ENCODE data around the gene MTMR12. TPM values are rescaled to one million over a fixed set of nuclear protein-coding genes. Genes with fewer than 3 reads are reported as not detected.

Gene MTMR12
- total and polyA plus RNA-seq, 2 of the 4 experiments (the other 2 are of a cell fraction), result 11.1 to 21.3 TPM

DNA sequence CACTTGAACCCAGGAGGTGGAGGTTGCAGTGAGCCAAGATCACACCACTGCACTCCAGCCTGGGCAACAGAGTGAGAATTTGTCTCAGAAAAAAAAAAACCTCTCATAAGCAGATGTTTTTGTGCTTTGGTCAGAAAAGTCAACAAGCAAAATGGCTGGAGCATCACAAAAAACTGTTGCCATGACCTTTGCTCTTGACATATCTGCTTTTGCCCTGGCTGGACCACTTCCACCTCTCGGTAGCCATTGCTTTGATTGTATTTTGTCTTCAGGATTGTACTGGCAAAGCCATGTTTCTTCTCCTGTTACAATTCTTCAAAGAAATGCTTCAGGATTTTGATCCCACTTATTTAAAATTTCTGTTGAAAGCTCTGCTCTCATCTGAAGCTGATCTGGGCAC is 67.0 kb downstream of the MTMR12 start:
- Histone ChIP-seq H3K27me3 (ENCODE audit: control insufficient read depth, insufficient read depth, low read length) (no peaks in the 10 kb centered on the region), H4K91ac (ENCODE audit: insufficient read depth, low read depth, low read length) (no peak overlapping the region), H3K18ac (ENCODE audit: low read depth, low read length) (no peak overlapping the region), H3K27ac (ENCODE audit: insufficient read depth, low read length) (no peak overlapping the region), H3K4me2 (ENCODE audit: low read depth, low read length) (no peak overlapping the region), H3K4ac (ENCODE audit: low read depth, low read length) (no peak overlapping the region), H3K9me1 (ENCODE audit: insufficient read depth, low read length) (peaks cover 7% of the 10 kb centered on the region; the same call in 1 of the 2 replicates), H3K79me1 (ENCODE audit: low read depth in 1 of 2, low read length in 2 of 2) (no peaks in the 10 kb centered on the region), H3K23ac (ENCODE audit: low read depth, low read length) (no peak overlapping the region), H2AK9ac (replicated peaks; ENCODE audit: low read depth, low read length, poor library complexity) (no peak overlapping the region), H3K4me1 (ENCODE audit: control insufficient read depth, insufficient read depth, low read length) (no peaks in the 10 kb centered on the region), H3K36me3 (ENCODE audit: control insufficient read depth, insufficient read depth, low read length) (peaks cover 31% of the 10 kb centered on the region), H4K8ac (ENCODE audit: low read depth in 2 of 2, low read length in 2 of 2) (no peak overlapping the region), H2BK5ac (ENCODE audit: low read depth, low read length, poor library complexity, severe bottlenecking) (no peak overlapping the region), H2BK15ac (ENCODE audit: low read depth, low read length) (no peak overlapping the region), H3K4me3 (ENCODE audit: insufficient read depth, low read depth, low read length) (no peak overlapping the region), H2BK120ac (ENCODE audit: low read depth, low read length) (no peak overlapping the region), H3K56ac (ENCODE audit: extremely low read depth, insufficient read depth, low read length) (no peak overlapping the region), H2AK5ac (ENCODE audit: low read depth, low read length) (no peak overlapping the region), H2AFZ (replicated peaks; ENCODE audit: low read length, poor library complexity) (no peak overlapping the region), H3K14ac (replicated peaks; ENCODE audit: low read depth, low read length) (no peak overlapping the region), H4K5ac (ENCODE audit: low read depth, low read length) (no peak overlapping the region), H3K9ac (ENCODE audit: low read depth, low read length) (no peak overlapping the region), H2BK20ac (ENCODE audit: low read depth, low read length) (no peak overlapping the region), H3K9me3 (ENCODE audit: control insufficient read depth, insufficient read depth, low read length) (no peaks in the 10 kb centered on the region), H4K20me1 (ENCODE audit: insufficient read depth, low read length) (no peaks in the 10 kb centered on the region)
- no TSS peak for BruUV-seq (replicated peaks)
- ATAC-seq (ENCODE audit: low read depth), result no peak
- POLR2A ChIA-PET (ENCODE audit: unreplicated experiment), result no interaction called here
- intact Hi-C loops (cut with micrococcal nuclease) (no loop called here), dilution Hi-C loops (cut with HindIII; ENCODE audit: low sequenced_read_pairs, unreplicated experiment) (no loop called here), in situ Hi-C loops (cut with MboI; ENCODE audit: low sequenced_read_pairs) (loop anchor here (10.0 kb wide), 1 partner anchor 369 kb away; no protein-coding TSS in a partner anchor)
- WGBS, 2 experiments (ENCODE audit: extremely low coverage in 2 of 2, insufficient read length in 1 of 2), result no CpG with 5 or more reads among the region's 1 CpG
- DNase-seq, result no peak
- CTCF ChIA-PET, result no interaction called here
- TF ChIP-seq MAFK (IDR thresholded peaks at IDR 0.05; ENCODE audit: low read depth, low read length), result no peak
- TF ChIP-seq, protein P1, sequence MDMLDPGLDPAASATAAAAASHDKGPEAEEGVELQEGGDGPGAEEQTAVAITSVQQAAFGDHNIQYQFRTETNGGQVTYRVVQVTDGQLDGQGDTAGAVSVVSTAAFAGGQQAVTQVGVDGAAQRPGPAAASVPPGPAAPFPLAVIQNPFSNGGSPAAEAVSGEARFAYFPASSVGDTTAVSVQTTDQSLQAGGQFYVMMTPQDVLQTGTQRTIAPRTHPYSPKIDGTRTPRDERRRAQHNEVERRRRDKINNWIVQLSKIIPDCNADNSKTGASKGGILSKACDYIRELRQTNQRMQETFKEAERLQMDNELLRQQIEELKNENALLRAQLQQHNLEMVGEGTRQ (IDR thresholded peaks at IDR 0.05; ENCODE audit: low read depth, low read length), result no peak
- TF ChIP-seq MAZ (IDR thresholded peaks at IDR 0.05; ENCODE audit: borderline replicate concordance, low read depth, low read length), result no peak
- TF ChIP-seq BHLHE40 (IDR thresholded peaks at IDR 0.05; ENCODE audit: low read depth, low read length), result no peak
- TF ChIP-seq FOS (IDR thresholded peaks at IDR 0.05; ENCODE audit: low read depth, low read length), result no peak
- TF ChIP-seq, protein P2, sequence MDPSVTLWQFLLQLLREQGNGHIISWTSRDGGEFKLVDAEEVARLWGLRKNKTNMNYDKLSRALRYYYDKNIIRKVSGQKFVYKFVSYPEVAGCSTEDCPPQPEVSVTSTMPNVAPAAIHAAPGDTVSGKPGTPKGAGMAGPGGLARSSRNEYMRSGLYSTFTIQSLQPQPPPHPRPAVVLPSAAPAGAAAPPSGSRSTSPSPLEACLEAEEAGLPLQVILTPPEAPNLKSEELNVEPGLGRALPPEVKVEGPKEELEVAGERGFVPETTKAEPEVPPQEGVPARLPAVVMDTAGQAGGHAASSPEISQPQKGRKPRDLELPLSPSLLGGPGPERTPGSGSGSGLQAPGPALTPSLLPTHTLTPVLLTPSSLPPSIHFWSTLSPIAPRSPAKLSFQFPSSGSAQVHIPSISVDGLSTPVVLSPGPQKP (IDR thresholded peaks at IDR 0.05; ENCODE audit: borderline replicate concordance, low read depth, low read length), result no peak
- no peak for TF ChIP-seq RFX5 (IDR thresholded peaks at IDR 0.05; ENCODE audit: low read depth, low read length)
- TF ChIP-seq RAD21 (IDR thresholded peaks at IDR 0.05; ENCODE audit: low read length), result no peak
- TF ChIP-seq SMC3 (IDR thresholded peaks at IDR 0.05; ENCODE audit: low read depth, low read length), result no peak
- no peak for TF ChIP-seq MXI1 (IDR thresholded peaks at IDR 0.05; ENCODE audit: borderline replicate concordance, low read depth, low read length)
- no peak for TF ChIP-seq POLR2A (IDR thresholded peaks at IDR 0.05; ENCODE audit: low read depth, low read length)
- no peak for TF ChIP-seq CEBPB (IDR thresholded peaks at IDR 0.05; ENCODE audit: low read depth, low read length)

All from IMR-90 (cell line).